WERI-Rb-1 (cell line): ENCODE measurements around the gene MRPL44.
"Not testable (repeated sequence)": the region's sequence is repeated elsewhere in the genome, so short reads cannot be mapped to it uniquely, and the experiment has no call there.

Experiments
- DNase-seq: peaks from one replicate; pipeline ENCODE4 v3.0.0-alpha.2; 2020
- H3K27ac ChIP-seq: fragments of 250-450 bp; sonication (Bioruptor Pico); 2 replicates; pipeline ENCODE4 v1.5.1; 2020; ENCODE audit warnings: mild to moderate bottlenecking, moderate library complexity
- H3K27me3 ChIP-seq: fragments of 250-450 bp; sonication (Bioruptor Pico); 2 replicates; pipeline ENCODE4 v1.5.1; 2021; ENCODE audit warnings: mild to moderate bottlenecking, low read depth, moderate library complexity; ENCODE audit not compliant: insufficient read depth, severe bottlenecking
- H3K36me3 ChIP-seq: fragments of 250-450 bp; sonication (Bioruptor Pico); 2 replicates; pipeline ENCODE4 v1.5.1; 2020; ENCODE audit warnings: mild to moderate bottlenecking, moderate library complexity
- H3K4me3 ChIP-seq: 2 replicates; pipeline ENCODE4 v1.5.1; 2011; ENCODE audit warnings: low read depth, mild to moderate bottlenecking, control low read depth, low read length
- H3K9me3 ChIP-seq: fragments of 250-450 bp; sonication (Bioruptor Pico); 2 replicates; pipeline ENCODE4 v1.5.1; 2021; ENCODE audit warnings: mild to moderate bottlenecking, moderate library complexity; ENCODE audit not compliant: severe bottlenecking
- CTCF ChIP-seq: IDR thresholded peaks from 2 replicates; pipeline ENCODE4 v1.5.1; 2011; ENCODE audit warnings: low read depth, mild to moderate bottlenecking, control low read depth, inconsistent platforms, low read length

The MRPL44 gene

DNA sequence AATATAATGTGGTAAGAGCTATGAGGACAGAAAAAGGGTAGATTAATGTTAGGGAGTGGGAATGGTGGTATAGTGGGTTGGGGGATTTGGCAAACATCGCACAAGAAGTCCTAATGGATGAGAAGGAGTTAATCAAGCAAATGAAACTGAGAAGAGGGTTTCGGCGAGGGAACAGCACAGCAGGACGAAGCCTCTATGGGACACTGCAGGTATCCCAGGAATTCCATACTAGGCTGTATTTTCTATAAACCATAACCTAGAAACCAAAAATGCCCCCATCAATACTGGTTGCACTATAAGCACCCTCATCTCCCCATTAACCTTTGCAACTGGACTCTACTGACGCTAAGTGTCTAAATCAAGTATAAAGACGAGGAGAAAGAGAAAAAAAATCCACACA, 22.4 kb upstream of the MRPL44 start:
- Histone ChIP-seq H3K27ac (no peak overlapping the region), H3K9me3 (no peaks in the 10 kb centered on the region), H3K27me3 (no peaks in the 10 kb centered on the region), H3K4me3 (no peak overlapping the region), H3K36me3 (no peaks in the 10 kb centered on the region; the same call in 1 of the 2 replicates)
- TF ChIP-seq CTCF, result no peak
- no peak for DNase-seq

DNA sequence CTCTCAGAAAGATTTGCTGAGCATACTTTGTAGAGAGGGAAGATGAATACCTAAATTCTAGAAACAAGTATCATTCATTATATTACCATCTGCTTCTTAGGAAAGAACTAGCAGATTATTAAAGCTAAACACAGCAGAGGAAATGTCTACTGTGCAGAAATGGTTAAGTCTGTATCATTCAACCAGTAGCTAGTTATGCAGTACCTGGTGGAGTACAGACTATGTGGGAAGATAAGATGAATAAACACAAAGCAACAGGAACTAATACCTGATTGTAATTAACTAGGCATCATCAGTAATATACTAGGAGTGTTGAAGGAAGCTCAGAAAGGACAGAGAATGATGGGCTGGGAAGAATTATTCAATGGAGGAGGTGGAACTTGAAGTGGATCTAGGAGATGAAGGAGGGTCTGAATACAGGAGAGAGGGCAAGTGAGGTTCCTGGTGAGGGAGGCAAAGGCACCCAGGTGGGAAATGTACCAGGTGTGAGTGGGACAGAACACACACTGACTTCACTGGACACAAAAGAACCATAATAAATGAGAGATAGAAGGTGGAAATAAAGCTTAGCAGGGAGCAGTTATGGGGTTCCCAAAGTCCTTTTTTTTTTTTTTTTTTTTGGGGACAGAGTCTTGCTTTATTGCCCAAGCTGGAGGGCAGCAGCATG, 21.7 kb upstream of the MRPL44 start:
- H3K4me3 ChIP-seq, result no peak overlapping the region
- H3K36me3 ChIP-seq, result no peaks in the 10 kb centered on the region; the same call in 1 of the 2 replicates
- H3K27ac ChIP-seq, result no peak overlapping the region
- DNase-seq, result no peak
- no peak for TF ChIP-seq CTCF
- no peaks in the 10 kb centered on the region for H3K27me3 ChIP-seq
- no peaks in the 10 kb centered on the region for H3K9me3 ChIP-seq

- DNase-seq, result no peak
- H3K36me3 ChIP-seq, result no peaks in the 10 kb centered on the region; the same call in 1 of the 2 replicates
- no peaks in the 10 kb centered on the region for H3K27me3 ChIP-seq
- TF ChIP-seq CTCF, result no peak
- H3K9me3 ChIP-seq, result no peaks in the 10 kb centered on the region
- H3K4me3 ChIP-seq, result no peak overlapping the region
- H3K27ac ChIP-seq, result no peak overlapping the region
Observed at GRCh38 chr2:223936862-223937326, 20.4 kb upstream of the MRPL44 start.

DNA sequence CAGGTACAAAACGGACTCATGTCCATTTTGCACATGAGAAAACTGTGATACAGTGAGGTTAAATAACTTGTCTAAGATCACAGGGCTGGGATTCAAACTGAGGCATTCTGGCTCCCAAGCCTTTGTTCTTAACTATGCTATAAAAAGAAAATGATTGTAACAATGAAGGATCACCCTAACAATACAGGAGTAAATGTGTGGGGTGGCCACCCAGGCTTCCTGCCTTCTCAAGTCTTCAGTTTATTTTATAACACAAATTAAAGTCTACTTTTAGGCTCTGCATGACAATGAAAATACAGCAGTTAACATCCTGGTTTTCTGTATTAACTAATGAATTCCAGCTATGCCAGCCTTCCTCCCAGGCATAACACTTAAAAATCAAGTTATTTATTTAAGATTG, 19.7 kb upstream of the MRPL44 start:
- Histone ChIP-seq H3K27ac (no peak overlapping the region), H3K36me3 (no peaks in the 10 kb centered on the region; the same call in 1 of the 2 replicates), H3K9me3 (no peaks in the 10 kb centered on the region), H3K27me3 (no peaks in the 10 kb centered on the region), H3K4me3 (no peak overlapping the region)
- no peak for DNase-seq
- TF ChIP-seq CTCF, result no peak

- H3K36me3 ChIP-seq, H3K9me3 ChIP-seq, H3K27me3 ChIP-seq, DNase-seq, H3K27ac ChIP-seq, H3K4me3 ChIP-seq: not testable (repeated sequence)
Observed at GRCh38 chr2:223939438-223939837, 17.8 kb upstream of the MRPL44 start.

- H3K36me3 ChIP-seq, result no peaks in the 10 kb centered on the region; the same call in none of the 2 replicates
- H3K9me3 ChIP-seq, result no peaks in the 10 kb centered on the region
- no peak for DNase-seq
- no peak overlapping the region for H3K4me3 ChIP-seq
- no peak for TF ChIP-seq CTCF
- H3K27ac ChIP-seq, result no peak overlapping the region
- H3K27me3 ChIP-seq, result no peaks in the 10 kb centered on the region
Observed at GRCh38 chr2:223941579-223942277, 15.5 kb upstream of the MRPL44 start.
